Astrocyte (in vitro differentiated cells and primary cell): ENCODE data around the gene ALDH2.

Experiments used
- CTCF ChIP-seq: IDR thresholded peaks from 2 replicates; pipeline ENCODE4 v1.5.1; 2011; ENCODE audit warnings: low read depth, mild to moderate bottlenecking, inconsistent platforms, low read length, moderate library complexity; ENCODE audit not compliant: insufficient read depth
- EZH2 ChIP-seq: IDR thresholded peaks from 2 replicates; pipeline ENCODE4 v1.6.1; 2012; ENCODE audit warnings: mild to moderate bottlenecking, low read length, inconsistent platforms; ENCODE audit not compliant: insufficient read depth

DNA sequence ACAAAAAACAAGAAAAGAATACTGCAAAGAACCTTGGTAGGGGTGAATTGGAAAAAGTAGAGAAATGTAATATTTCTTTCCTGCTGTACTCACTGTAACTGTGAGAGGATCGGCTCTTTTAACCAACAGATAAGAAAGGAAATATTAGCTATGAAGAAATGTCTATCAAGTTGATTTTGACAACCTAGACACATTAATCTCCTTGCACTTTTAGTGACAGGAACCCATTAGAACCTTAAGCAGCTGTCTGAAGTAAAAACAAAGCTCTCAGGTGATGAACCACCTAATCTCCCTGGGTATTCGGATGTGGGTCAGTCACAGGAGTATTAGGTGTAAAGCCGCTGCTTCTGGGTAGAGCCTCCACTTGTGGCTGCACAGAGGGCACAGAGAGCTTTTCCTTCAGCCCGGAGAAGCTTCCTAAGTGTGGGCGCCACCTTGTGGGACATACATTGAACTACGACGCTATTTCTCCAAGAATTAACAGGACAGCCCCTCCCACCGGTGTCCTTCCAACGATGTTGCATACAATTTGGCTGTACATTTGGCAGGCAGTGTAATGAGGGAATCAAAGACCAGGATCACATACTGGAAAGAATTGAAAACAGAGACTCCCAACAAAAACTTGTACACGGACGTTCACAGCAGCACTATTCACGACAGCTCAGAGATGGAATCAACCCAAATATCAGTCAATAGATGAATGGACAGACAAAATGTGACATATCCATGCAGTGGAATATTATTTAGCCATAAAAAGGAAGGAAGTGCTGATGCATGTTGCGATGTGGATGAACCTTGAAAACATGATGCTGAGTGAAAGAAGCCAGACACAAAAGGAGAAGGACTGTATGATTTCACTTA is 46.4 kb downstream of the ALDH2 start:
- TF ChIP-seq CTCF (peak; percentile 88), EZH2 (no peak)
